Breast epithelium (tissue), 3 donors: Measurements from ENCODE around the gene SCAF4.

ENCODE experiments used
- CTCF ChIP-seq, 3 donors: fragments of 450-650 bp; IDR thresholded peaks; one replicate each; pipeline ENCODE4 v1.5.1; 2016 to 2017; ENCODE audit warnings: antibody characterized with exemption in 3 of 3, mild to moderate bottlenecking in 3 of 3, moderate library complexity in 3 of 3
- POLR2A ChIP-seq: fragments of 450-650 bp; IDR thresholded peaks from one replicate; pipeline ENCODE4 v1.6.1; 2016; ENCODE audit warnings: antibody characterized with exemption, mild to moderate bottlenecking, moderate library complexity
- POLR2AphosphoS5 ChIP-seq, 3 donors: sonication (generic); formaldehyde crosslinking; IDR thresholded peaks; one replicate each; pipeline ENCODE4 v1.6.1; 2017; ENCODE audit warnings: antibody characterized with exemption in 3 of 3

- no peak for TF ChIP-seq CTCF (IDR thresholded peaks at IDR 0.05)
- TF ChIP-seq POLR2A: no peak
- TF ChIP-seq POLR2AphosphoS5 (IDR thresholded peaks at IDR 0.05): no peak
Measured at GRCh38 chr21:31752967-31753366, 21.0 kb upstream of the SCAF4 start.
